Fibroblast of skin of left quadriceps (primary cell): ENCODE results near the gene SBF1.
"Not testable (repeated sequence)": the region's sequence is repeated elsewhere in the genome, so short reads cannot be mapped to it uniquely, and the experiment has no call there.

Experiments used
- DNase-seq, 2 experiments: peaks; one replicate each; pipeline ENCODE4 v3.0.0-alpha.2; 2013; ENCODE audit warnings: low read depth in 2 of 2

Gene SBF1

DNA sequence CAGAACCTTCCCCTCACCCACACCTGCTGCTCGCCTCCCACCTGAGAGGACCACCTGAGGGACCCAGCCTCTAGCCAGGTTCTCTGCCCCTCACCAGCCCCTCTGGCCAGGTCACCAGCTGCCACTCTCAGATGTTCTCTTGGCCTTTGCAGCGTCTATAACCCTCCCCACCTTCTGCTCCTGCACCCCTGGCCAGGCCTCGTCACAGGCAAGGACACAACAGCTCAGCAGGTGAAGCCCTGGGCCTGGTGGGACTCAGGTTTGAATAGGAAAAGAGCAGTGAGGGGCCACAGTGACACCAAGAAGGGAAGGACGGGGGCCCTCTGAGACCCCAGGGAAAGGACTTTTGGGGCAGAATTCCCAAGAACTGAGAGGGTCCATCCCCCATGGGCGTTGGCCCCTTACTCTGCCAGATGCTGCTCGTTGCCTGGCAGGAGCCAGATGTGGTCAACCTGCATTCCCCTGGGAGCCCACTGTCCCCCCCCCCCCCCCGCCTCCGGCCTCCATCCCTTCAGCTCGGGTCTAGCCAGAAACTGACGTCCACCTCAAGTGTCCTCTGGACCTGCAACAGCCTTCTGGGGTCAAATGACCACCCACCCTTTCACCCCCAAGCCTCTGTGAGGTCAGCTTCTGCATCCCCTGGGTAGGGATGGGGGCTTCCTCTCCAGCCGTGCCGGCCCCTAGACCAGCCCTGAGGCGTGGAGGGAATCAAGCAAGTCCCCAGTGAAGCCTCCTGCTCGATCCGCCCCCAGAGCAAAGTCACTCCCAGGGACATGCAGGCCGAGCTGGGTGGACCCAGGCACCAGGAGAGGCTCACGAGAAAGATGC, 28.7 kb downstream of the SBF1 start:
- DNase-seq: no peak

DNA sequence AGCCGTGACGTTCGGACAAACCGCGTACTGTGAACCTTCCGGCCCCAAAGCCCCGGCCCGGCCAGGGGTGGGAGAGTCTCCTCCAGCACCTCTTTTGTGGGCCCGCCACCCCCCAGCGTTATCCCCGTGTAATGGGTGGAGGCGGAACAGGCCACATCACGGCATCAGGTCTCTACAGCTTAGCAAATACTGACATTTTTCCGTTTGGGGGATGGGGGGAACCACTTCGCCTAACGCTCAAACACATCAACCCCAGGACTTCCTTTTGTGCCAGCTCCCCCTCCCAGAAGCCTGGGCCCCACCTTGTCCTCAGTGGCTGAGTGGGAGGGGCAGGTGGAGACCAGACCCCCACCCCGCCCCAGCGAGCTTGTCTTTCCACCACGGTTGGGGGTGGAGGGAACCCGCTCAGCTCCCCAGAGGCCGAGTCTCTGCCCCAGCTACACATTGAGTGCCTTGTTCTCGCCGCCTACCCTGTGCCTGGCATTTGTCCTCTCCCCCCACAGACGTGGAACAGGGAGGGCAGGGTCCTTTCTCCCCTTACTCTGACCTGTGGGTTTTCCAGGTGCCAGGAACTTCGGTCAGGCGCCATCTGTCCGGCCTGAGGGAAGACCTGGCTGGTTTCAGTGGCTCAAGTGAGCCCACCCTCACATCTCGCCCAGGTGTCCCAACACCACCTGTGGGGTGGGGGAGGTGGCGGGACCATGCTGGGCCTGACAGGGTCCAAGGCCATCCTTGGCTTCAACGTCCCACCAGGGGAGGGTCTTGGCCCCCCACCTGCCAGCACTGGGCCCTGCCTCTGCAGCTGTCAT, 29.6 kb downstream of the SBF1 start:
- DNase-seq: no peak

DNA sequence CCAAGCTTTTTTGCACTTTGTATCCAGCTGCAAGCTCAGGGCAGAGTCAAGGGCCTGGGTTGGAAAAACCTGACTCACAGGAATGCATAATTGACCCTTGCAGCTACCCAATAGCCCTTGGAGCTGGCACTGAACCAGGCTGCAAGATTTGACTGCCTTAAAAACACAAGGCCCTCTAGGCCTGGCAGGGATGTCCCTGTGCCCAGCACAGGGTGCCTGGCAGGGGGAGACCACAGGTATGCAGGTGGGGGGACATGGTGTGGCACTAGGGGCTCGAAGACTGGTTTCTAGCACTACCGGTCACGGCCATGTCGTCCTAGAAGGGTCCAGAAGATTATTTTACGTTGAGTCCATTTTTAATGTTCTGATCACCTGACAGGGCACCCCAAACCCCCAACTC, 30.2 kb downstream of the SBF1 start:
- DNase-seq: no peak

DNA sequence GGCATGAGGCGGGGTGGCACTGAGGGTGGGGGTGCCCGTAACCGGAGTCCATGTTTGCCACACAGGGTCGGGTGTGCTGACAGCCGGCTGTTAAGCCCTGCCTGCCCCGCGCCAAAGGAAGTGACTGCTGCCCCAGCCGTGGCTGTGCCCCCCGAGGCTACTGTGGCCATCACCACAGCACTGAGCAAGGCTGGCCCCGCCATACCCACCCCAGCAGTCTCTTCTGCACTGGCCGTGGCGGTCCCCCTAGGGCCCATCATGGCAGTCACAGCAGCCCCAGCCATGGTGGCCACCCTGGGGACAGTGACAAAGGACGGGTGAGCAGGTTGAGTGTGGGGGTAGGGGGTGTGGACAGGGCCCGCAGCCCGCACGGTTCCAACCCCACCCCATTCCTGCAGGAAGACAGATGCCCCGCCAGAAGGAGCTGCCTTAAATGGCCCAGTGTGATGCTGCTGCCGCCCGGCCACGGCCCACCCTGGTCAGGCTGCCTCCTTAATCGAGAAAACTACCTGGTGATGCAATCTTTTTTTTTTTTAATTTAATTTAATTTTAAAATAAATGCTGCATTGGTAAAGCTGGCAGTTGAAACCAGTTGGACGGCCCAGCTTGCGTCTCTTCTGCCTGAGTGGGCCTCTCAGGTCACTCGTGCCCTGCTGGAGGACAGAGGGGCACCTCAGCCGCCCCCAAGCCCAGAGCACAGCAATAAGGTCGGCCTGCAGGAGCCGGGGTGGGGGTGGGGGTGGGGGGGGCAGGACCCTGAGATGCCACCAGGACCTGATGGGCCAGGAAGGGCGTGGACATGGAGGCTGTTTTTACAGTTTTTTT, 30.8 kb downstream of the SBF1 start:
- no peak for DNase-seq

DNA sequence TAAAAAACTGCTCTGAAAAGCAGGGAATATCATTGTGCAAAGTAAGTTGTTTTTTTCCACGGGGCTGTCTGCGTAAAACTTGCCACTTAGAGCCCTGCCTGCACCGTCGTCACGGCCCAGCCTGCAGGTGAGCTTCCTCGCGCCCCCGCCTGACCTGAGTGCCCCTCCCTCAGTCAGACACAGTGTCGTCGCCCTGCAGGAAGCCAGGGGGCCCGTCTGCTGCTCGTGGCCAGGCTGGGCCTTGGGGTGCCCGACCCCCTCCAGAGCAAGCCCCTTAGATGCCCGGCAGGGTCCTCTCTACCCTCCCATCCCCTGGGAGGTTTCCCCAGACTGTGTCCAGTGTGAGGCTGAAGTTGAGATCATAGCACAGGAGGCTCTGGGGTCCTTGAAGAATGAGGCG, 31.6 kb downstream of the SBF1 start:
- DNase-seq: no peak

DNA sequence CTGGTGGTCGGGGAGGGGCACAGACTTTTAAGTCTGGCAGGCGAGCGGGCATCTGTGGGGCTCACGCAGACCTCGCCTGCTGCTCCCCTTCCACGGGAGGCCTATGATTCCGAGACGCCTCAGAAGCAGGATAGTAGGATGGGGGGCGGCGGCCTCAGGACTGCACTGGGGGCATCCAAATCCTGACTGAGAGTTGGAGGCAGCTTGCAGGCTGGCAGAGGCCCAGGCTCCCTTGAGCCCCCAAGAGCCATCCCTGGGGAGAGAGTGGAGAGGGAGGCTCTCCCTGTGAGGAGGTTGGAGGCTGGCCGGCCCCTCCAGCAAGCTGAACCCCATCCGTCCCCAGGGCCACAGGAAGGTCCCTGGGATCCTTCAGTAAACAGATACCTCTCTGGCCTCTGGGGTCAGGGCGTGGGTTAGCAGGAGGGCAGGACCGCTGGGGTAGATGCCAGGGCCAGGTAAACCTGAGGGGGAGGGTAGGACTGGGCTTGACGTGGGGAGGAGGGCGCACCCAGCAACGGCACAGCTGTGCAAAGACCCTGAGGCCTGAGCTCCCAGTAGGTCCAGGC, 33.3 kb downstream of the SBF1 start:
- no peak for DNase-seq

DNA sequence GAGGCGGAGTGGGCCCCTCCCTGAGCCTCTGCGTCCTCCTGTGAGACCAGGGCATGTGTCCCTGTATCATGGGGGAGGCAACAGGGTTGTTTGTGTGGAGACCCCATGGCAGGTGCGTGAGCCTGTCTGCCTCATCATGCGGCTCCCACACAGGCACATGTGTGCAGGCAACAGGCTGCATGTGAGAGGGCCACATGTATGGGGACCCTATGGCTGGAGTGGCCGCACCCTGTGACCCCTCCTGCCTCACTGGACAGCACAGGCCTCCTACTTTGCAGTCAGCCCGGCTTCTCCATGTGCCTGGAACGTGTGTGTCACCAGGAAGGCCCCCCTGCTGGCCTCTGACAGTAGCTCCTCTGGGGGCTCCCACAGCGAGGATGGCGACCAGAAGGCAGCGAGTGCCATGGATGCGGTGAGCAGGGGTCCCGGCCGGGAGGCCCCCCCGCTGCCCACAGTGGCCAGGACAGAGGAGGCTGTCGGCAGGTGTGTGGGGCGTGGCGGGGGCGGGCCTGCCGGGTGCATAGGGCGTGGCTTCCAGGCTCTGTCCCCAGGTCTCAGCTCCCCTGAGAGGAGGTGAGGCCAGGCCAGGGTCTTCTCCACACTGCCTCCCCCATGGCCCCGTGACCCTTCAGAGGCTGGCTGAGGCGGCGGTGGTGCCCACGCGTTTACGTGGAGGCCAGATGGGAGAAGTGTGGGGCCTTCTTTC, 34.1 kb downstream of the SBF1 start:
- DNase-seq: no peak

DNA sequence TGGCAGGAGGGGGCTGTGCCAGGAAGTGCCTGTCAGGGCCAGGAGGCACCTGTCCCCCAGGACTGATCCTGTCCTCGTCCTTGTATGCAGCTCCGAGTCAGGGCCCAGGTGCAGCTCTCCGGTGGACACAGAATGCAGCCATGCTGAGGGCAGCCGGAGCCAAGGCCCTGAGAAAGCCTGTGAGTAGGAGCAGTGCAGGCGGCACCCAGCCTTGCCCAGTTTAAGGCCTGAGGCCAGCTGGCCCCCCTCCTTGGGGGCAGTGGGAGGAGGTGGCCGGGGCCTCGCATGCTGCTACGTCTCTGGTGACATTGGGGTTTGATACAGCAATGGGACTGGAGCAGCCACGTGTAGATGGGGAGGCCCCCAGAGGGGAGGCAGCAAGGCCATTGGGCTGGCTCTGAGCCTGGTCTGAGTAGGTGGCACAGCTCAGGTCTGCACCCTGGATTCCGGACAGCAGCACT, 34.9 kb downstream of the SBF1 start:
- no peak for DNase-seq

DNA sequence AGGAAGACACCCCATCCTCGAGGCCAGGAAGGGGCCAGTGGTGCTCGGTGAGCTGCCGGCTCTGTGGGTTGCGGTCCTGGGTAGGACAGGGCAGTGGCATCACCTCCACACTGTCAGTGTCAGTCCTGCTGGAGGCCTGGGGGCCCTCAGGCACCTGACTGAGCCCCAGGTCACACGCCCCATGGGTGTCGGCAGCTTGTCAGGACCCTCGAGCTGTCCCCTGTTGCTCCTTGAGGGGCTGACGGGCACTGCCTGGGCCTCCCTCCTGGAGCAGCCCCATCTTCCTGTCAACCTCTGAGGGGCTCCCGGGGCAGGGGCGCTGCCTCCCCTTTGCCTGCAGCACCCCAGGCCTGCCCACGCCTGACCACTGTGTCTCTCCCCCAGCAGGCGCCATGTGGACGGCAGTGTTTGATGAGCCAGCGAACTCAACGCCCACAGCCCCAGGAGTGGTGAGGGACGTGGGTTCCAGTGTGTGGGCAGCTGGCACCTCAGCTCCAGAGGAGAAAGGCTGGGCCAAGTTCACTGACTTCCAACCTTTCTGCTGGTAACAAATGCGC, 35.4 kb downstream of the SBF1 start:
- no peak for DNase-seq

DNA sequence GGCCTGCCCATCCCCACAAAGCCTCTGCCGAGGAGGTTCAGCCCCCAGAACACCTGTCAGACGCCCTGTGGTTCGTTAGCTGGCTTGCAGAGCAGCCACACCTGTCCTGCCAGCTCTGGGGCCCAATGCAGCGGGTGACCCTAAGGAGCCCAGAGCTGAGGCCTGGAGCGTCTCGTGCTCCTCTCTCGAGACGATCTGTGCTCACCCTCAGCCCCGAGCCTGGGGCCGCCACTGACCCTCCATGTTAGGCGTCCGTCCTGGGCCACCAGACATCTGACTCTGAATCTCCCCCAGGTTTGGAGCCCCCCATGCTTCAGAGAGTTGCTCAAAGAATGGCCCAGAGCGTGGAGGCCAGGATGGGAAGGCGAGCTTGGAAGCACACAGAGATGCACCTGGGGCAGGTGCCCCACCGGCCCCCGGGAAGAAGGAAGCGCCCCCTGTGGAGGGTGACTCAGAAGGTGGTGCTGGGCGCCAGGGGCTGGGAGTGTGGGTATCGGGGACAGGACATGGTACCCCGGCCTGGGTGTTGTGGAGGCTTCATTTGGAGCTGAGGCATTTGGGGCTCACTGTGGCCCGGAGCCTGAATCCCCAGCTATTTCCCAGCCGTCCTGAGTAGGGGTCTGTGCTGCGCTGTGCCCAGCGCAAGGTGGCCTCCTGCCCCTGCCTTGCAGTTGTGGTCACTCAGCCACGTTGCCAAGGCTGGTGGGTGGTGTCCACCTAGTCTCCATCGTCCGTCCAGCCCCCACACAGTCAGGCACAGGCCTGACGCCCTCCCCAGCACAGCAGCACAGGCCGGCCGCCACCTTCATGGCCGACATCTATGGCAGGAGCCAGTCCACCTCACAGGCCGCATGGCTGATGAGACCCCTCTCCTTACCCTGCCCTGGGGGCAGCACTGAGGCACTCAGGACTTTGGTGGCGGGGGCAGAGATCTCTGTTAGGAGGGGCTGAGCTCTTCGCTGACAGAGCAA, 36.2 kb downstream of the SBF1 start:
- no peak for DNase-seq

DNA sequence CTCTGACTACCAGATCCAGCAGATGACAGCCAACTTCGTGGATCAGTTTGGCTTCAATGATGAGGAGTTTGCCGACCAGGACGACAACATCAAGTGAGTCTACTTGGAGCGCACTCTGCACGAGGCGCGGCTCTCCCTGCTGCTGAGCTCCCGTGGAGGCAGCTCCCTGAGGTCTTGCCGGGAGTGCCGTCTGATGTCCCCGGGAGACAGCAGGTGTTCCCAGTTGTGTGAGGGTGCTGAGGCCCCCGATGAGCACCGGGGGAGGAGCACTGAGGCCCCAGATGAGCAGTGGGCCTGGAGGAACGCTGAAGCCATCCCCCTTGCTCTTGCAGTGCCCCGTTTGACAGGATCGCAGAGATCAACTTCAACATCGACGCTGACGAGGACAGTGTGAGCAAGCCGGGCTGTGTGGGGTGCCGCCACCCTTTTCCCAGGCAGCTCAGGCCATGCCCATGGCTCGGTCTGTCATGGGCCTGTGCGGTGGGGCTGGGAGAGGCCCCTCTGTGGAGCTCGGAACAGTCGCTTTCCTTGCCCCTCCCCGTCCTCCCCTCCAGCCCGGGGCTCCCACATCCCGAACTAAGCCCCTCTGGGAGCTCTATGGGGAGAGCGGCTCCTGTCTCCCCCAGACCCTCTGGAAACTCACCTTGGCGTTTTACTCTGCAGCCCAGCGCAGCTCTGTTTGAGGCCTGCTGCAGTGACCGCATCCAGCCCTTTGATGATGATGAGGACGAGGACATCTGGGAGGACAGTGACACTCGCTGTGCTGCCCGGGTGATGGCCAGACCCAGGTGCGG, 37.1 kb downstream of the SBF1 start:
- DNase-seq: no peak

DNA sequence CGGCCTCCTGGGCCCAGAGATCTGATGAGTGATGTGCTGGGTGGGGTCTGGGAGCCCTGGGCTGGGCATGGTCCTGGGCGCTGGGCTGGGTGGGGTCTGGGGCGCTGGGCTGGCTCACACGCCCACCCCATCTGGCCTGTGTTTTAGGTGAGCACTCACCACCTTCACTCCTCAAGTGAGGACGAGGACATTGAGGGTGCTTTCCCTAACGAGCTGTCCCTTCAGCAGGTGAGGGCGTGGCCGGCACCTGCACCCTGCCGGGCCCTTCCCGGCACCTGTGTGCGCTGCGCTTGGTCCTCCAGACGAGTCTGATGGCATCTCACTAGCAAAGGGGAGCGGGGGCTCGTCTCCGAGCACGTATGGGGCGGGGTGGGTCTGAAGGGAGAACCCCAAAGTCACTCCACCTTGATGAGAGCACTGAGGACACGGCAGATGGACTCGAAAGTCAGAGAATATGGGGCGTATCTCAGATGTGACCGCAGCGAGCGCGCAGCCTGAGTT, 37.9 kb downstream of the SBF1 start:
- no peak for DNase-seq

DNA sequence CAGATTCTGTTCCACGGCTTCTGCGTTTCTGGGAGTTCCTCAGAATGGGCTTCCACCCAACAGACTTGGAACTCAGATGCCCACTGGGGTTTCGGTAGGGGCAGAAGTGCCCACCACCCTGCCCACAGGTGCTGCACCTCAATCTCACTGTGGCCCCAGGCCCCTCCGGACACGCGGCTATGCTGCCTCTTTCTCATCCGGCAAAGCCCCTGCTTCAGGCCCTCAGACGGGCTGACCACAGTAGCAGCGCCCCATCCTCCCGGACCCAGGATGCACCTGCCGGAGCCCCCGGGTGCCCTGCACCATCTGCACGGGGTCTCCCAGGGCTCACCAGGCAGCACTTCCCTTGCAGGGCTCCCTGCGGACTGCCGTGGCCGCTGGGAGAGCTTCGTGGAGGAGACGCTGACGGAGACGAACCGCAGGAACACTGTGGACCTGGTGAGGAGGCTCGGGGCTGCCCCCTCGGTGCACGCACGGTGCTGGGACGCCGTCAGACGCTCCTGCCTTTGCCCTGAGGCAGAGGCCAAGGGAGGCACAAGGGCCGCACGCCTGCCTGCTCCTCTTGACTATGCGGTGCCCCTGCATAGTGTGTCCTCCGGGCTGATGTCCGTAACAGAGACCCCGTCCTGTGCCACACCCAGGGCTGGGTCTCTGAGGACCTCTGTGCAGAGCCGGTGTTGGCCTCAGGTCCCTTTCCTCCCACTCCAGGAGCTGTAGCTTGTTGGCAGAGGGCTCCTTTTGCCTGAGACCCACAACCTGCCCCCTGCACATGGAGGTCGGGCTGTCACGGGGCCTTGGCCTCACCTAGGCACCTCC, 38.6 kb downstream of the SBF1 start:
- DNase-seq: no peak

DNA sequence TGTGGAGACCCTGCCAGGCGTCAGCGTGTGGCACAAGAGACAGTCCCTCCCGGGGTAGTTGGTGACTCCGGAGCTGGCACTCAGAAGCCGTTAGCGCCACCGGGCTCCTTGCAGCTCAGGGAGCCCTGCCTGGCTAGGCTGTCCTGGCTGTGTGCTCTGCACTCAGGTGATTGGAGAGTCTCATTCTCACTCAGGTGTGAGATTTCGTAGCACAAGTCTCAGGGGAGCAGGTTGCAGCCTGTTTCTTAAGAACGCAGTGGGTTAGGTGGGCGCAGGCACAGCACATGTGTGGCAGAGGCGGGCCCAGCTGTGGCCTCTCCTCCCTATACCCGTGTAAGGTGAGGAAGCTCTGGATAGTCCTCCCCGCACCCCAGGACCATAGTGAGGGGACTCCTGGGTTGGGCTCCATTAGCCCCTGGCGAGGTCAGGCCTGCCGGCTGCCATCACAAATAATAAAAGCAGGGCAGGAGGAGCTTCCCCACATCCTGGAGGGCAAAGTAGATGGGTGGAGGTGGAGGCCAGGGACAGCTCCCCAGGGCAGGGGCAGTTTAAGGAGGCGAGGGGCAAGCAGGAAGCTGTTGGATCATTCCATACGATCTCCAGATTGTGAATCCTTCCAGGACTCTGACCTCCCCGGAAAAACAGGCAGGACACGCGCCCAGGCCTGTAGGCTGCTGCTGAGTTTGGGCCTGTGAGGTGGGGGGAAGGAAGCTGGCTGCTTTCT, 39.4 kb downstream of the SBF1 start:
- no peak for DNase-seq

DNA sequence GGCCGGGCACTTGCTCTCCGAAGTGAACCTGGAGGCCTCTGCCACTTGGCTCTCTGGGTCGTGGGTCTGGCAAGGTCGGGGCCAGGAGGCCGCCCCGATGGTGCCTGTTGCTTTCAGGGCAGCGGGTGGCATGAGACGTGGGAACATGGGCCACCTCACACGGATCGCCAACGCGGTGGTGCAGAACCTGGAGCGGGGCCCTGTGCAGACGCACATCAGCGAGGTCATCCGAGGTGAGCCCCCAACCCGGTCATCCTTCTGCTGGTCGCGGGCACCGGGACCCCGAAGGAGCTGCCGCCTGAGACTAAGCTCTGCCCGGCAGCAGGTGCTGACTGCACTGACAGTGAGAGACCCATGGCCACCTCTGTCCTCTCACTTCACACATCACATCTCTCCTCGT, 40.0 kb downstream of the SBF1 start:
- DNase-seq: no peak

DNA sequence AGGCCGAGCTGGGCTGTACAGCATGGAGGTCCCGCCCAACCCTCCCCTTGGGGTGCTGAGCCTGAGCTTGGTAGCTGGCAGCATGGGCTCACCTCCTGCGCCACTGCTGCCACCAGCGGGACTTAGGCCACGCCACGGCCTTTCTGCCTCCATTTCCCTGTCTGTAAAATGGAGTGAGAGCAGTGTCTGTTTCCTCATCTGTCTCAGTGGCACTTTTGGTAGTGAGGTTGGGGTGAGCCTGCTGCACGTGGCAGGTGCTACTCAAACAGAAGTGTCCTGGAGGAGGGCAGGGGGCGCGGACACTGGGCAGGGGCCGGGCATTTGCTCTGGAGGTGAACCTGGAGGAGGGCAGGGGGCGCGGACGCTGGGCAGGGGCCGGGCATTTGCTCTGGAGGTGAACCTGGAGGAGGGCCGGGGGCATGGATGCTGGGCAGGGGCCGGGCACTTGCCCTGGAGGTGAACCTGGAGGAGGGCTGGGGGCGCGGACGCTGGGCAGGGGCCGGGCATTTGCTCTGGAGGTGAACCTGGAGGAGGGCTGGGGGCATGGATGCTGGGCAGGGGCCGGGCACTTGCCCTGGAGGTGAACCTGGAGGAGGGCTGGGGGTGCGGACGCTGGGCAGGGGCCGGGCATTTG, 41.8 kb downstream of the SBF1 start:
- DNase-seq: not testable (repeated sequence)
